Caki2 (cell line): ENCODE measurements around the gene ARIH1. TPM values are rescaled to one million over a fixed set of nuclear protein-coding genes. Genes with fewer than 3 reads are reported as not detected.
A peak's percentile ranks its signal among the peaks of the same experiment; 100 is the strongest.

Experiments
- DNase-seq: peaks from one replicate; pipeline ENCODE4 v3.0.0-alpha.2; 2015; ENCODE audit warnings: low read depth
- in situ Hi-C: cut with HindIII; loops from 2 replicates; pipeline ENCODE4 v1.10.0; 2016; ENCODE audit warnings: low sequenced_read_pairs, low pct_unique_long_range_greater_than_20kb, mixed read lengths
- total RNA-seq: library from RNA; depleted of rRNA; stranded (reverse); fragments of >200 nt; shearing (Covaris generic); gene quantifications from 2 replicates; pipeline ENCODE4 v1.2.3, GENCODE V29; 2014; ENCODE audit warnings: low replicate concordance

ARIH1 gene
- total RNA-seq, 1 experiment from 2014 or later, result 31.0 TPM

GRCh38 chr15:72521682-72522081 is 47.6 kb downstream of the ARIH1 start:
- no peak for DNase-seq
- in situ Hi-C loops, result no loop called here

GRCh38 chr15:72532991-72533601 is 59.0 kb downstream of the ARIH1 start:
- no peak for DNase-seq
- in situ Hi-C loops, result no loop called here

DNA sequence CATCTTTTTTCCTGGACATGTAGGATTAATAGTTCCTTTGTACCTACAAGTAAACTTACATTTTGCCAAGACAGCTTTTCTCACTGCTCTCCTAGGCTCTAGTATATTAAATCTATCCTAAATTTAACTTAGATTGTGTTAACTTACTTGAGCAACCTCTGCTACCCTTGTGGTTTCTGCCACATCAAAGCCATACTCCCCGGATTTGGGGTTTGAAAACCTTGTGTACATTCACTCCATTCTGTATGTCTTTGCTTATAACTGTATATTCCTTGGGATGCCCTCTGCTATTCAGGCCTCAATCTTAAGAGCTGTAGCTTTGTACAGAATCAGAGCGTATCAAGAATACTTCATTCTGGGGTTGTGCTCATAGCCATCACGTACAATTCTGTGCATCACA is 60.4 kb downstream of the ARIH1 start:
- in situ Hi-C loops, result no loop called here
- no peak for DNase-seq

DNA sequence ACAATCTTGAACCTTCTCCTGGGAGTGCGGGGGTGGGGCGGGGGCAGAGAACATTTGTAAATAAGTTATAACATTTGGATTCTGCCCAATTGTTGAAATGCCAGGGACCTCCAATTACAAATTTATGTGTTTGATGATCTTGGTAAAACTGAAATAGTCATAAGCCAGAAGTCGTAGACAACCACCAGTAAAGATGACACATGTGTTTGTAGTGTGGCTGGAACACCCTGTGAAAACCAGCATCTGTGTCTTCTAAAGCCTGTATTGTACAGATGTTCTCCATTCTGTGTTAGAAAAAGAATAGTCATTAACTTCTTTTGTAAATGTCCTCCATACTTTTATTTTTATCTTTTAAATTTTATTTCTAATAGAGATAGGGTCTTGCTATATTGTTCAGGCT is 61.8 kb downstream of the ARIH1 start:
- in situ Hi-C loops, result no loop called here
- no peak for DNase-seq

- in situ Hi-C loops, result no loop called here
- no peak for DNase-seq
Measured at GRCh38 chr15:72536506-72536905, 62.4 kb downstream of the ARIH1 start.

GRCh38 chr15:72538931-72539330 is 64.8 kb downstream of the ARIH1 start:
- in situ Hi-C loops, result no loop called here

GRCh38 chr15:72540606-72541237 is 66.6 kb downstream of the ARIH1 start:
- in situ Hi-C loops, result no loop called here
- peak; percentile 6 for DNase-seq

More at GRCh38 chr15:72538931-72539330, 64.8 kb downstream of the ARIH1 start:
- peak; percentile 8 for DNase-seq

- DNase-seq, result no peak
- in situ Hi-C loops, result no loop called here
Measured at GRCh38 chr15:72541674-72542073, 67.5 kb downstream of the ARIH1 start.

DNA sequence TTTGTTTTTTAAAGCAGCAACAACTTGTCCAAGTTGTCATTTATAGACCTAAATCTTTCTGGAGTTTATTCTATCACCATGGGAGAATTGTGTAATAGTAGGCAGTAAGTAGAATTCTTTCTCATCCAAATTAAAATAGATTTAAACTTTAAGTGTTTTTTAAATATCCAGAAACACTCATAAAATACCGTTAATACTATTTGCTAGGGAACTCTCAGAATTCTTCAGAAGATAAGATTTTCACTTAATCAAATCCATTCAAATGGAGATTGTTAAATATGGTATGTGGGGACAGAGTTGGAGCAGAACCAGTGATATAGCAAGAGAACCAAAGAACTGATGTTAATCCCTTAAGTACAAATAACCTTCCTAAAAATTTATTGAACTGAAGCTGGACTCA is 71.0 kb downstream of the ARIH1 start:
- DNase-seq, result no peak
- in situ Hi-C loops, result no loop called here

GRCh38 chr15:72554471-72555425 is 80.6 kb downstream of the ARIH1 start:
- in situ Hi-C loops, result no loop called here
- peak; percentile 91 for DNase-seq

GRCh38 chr15:72559781-72560180 is 85.7 kb downstream of the ARIH1 start:
- in situ Hi-C loops, result no loop called here
- DNase-seq, result no peak

DNA sequence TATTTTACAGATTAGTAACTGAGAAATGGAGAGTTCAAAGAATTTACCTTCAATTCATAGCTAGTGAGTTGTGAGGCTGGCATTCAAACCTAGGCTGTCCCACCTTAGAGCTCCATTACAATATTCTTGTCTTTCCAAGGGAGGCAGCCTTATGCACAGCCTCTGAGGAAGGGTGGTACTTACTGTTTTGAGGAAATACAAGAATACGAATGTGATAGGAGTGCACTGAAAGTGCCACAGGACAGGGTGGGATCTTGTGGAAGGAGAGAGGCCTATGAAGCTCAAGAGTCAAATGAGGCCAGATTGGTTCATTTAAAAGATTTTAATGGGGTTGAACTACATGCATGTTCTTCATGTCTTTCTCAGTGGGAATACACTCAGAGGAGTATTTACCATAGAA is 86.3 kb downstream of the ARIH1 start:
- DNase-seq, result no peak
- in situ Hi-C loops, result no loop called here

GRCh38 chr15:72562386-72562785 is 88.3 kb downstream of the ARIH1 start:
- in situ Hi-C loops, result no loop called here
- DNase-seq, result no peak

- in situ Hi-C loops, result no loop called here
- no peak for DNase-seq
Measured at GRCh38 chr15:72562878-72563277, 88.7 kb downstream of the ARIH1 start.

DNA sequence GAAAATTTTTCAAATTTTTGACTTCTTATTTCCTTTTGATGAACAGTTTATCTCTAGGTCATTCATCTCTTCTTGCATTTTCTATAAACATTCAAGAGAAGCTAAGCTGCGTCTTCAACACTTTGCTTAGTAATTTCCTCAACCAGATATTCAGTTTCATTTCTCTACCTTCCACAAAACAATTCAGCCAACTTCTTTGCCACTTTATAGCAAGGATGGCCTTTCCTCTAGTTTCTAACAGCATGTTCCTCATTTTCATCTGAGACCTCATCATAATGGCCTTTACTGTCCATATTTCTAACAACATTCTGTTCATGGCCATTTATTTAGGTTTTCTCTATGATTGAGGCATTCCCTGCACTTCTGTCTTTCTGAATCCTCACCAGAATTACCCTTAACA is 90.0 kb downstream of the ARIH1 start:
- no peak for DNase-seq
- in situ Hi-C loops, result no loop called here

- in situ Hi-C loops, result no loop called here
- DNase-seq, result peak; percentile 41
Measured at GRCh38 chr15:72566973-72567372, 92.8 kb downstream of the ARIH1 start.

DNA sequence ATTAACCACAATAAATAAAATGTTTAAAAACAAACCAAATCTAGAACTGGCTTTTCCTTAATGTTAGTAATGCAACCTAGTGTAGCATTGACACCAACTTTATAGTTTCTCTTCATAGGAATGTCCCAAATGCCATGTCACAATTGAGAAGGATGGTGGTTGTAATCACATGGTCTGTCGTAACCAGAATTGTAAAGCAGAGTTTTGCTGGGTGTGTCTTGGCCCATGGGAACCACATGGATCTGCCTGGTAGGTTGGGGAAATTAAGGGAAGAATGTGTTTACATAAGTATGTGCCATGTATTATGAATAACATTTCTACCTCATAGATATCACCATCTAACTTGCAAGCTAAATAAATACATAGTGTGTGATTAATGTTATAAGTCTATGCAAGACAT is 95.9 kb downstream of the ARIH1 start:
- in situ Hi-C loops, result no loop called here
- DNase-seq, result no peak

GRCh38 chr15:72579814-72580213 is 105.7 kb downstream of the ARIH1 start:
- in situ Hi-C loops, result no loop called here
- DNase-seq, result no peak

- in situ Hi-C loops, result no loop called here
Measured at GRCh38 chr15:72584006-72584405, 109.9 kb downstream of the ARIH1 start.

More at GRCh38 chr15:72584006-72584405, 109.9 kb downstream of the ARIH1 start:
- no peak for DNase-seq
